ENCODE results near the gene IFT81. TPM values are rescaled to one million over a fixed set of nuclear protein-coding genes. Genes with fewer than 3 reads are reported as not detected.

Gene IFT81
- total RNA-seq, 1 experiment from 2014 or later: 15.5 TPM

GRCh38 chr12:110251381-110251780 lies 127.2 kb downstream of the IFT81 start:
- 0 out of 2 replicates have a peak, but pooled peaks cover 2% of the 10 kb centered on the region for H3K4me1 ChIP-seq (ENCODE audit: control insufficient read depth, insufficient read depth, low read length)
- no peak overlapping the region for H3K4me3 ChIP-seq (ENCODE audit: low read depth in 2 of 2, low read length in 2 of 2)
- intact Hi-C loops (cut with micrococcal nuclease; ENCODE audit: unreplicated experiment): no loop called here
- no peaks in the 10 kb centered on the region for H3K27me3 ChIP-seq (ENCODE audit: control insufficient read depth, insufficient read depth, low read length)
- H3K36me3 ChIP-seq (ENCODE audit: control insufficient read depth, insufficient read depth, low read length): no peaks in the 10 kb centered on the region
- in situ Hi-C loops (cut with HindIII; ENCODE audit: low pct_unique_long_range_greater_than_20kb, low sequenced_read_pairs): no loop called here
- no peak for DNase-seq (ENCODE audit: low read depth, low spot score)
- CTCF ChIA-PET: no interaction called here
- H3K27ac ChIP-seq (ENCODE audit: low read length): no peak overlapping the region
- ATAC-seq: no peak
- H3K9me3 ChIP-seq (ENCODE audit: control insufficient read depth, insufficient read depth, low read depth, low read length): no peaks in the 10 kb centered on the region
- TF ChIP-seq, protein P1, sequence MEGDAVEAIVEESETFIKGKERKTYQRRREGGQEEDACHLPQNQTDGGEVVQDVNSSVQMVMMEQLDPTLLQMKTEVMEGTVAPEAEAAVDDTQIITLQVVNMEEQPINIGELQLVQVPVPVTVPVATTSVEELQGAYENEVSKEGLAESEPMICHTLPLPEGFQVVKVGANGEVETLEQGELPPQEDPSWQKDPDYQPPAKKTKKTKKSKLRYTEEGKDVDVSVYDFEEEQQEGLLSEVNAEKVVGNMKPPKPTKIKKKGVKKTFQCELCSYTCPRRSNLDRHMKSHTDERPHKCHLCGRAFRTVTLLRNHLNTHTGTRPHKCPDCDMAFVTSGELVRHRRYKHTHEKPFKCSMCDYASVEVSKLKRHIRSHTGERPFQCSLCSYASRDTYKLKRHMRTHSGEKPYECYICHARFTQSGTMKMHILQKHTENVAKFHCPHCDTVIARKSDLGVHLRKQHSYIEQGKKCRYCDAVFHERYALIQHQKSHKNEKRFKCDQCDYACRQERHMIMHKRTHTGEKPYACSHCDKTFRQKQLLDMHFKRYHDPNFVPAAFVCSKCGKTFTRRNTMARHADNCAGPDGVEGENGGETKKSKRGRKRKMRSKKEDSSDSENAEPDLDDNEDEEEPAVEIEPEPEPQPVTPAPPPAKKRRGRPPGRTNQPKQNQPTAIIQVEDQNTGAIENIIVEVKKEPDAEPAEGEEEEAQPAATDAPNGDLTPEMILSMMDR (IDR thresholded peaks at IDR 0.05): no peak
- TF ChIP-seq SIN3A (IDR thresholded peaks at IDR 0.05; ENCODE audit: borderline replicate concordance, insufficient read depth, low read depth, low read length) (no peak), POLR2AphosphoS5 (IDR thresholded peaks at IDR 0.05; ENCODE audit: low read depth, low read length) (no peak), TCF7L2 (IDR thresholded peaks at IDR 0.05; ENCODE audit: low read depth, low read length) (no peak), REST (IDR thresholded peaks at IDR 0.05; ENCODE audit: insufficient read depth in 1 of 2, low read depth in 2 of 2, low read length in 1 of 2) (no peak)
- no TSS peak for BruUV-seq (replicated peaks)
- POLR2A ChIA-PET: no interaction called here

DNA sequence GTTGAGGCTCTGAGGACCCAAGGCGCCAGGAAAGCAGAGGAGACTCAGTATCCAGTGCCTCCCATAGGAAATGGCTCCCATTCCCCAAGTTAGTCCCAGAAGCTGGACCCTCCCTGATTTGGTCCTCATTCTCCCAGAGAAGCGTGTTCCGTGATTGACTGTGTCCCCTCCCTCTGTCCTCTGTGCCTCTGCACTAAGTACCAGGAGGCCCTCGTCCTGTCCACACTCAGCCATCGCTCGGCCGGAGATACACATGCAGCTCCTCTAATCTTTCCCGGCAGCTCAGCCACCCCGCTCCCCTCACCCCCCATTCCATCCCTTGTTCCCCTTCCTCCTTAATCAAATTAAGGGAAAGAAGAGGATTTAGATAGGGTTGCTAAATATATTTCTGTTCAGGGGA lies 128.6 kb downstream of the IFT81 start:
- H3K36me3 ChIP-seq (ENCODE audit: control insufficient read depth, insufficient read depth, low read length): no peaks in the 10 kb centered on the region
- ATAC-seq (no peak), DNase-seq (ENCODE audit: low read depth, low spot score) (no peak)
- no peak overlapping the region for H3K4me3 ChIP-seq (ENCODE audit: low read depth in 2 of 2, low read length in 2 of 2)
- intact Hi-C loops (cut with micrococcal nuclease; ENCODE audit: unreplicated experiment): no loop called here
- CTCF ChIA-PET: no interaction called here
- H3K9me3 ChIP-seq (ENCODE audit: control insufficient read depth, insufficient read depth, low read depth, low read length): no peaks in the 10 kb centered on the region
- no TSS peak for BruUV-seq (replicated peaks)
- no peaks in the 10 kb centered on the region for H3K27me3 ChIP-seq (ENCODE audit: control insufficient read depth, insufficient read depth, low read length)
- POLR2A ChIA-PET: interaction anchor here (0.6 kb wide), 1 partner anchor 23 kb away, joined by 18 read pairs; no protein-coding TSS in a partner anchor
- TF ChIP-seq TCF7L2 (IDR thresholded peaks at IDR 0.05; ENCODE audit: low read depth, low read length): no peak
- no peak for TF ChIP-seq SIN3A (IDR thresholded peaks at IDR 0.05; ENCODE audit: borderline replicate concordance, insufficient read depth, low read depth, low read length)
- no peak for TF ChIP-seq REST (IDR thresholded peaks at IDR 0.05; ENCODE audit: insufficient read depth in 1 of 2, low read depth in 2 of 2, low read length in 1 of 2)
- TF ChIP-seq POLR2AphosphoS5 (IDR thresholded peaks at IDR 0.05; ENCODE audit: low read depth, low read length): no peak
- TF ChIP-seq, protein P1 (IDR thresholded peaks at IDR 0.05): no peak
- 0 out of 2 replicates have a peak, but pooled peaks cover 2% of the 10 kb centered on the region for H3K4me1 ChIP-seq (ENCODE audit: control insufficient read depth, insufficient read depth, low read length)
- H3K27ac ChIP-seq (ENCODE audit: low read length): no peak overlapping the region
- in situ Hi-C loops (cut with HindIII; ENCODE audit: low pct_unique_long_range_greater_than_20kb, low sequenced_read_pairs): no loop called here

All from Panc1 (cell line).